RWPE2 (cell line): ENCODE results near the gene EIF2B2.
A peak's percentile ranks its signal among the peaks of the same experiment; 100 is the strongest.
"Not testable (repeated sequence)": the region's sequence is repeated elsewhere in the genome, so short reads cannot be mapped to it uniquely, and the experiment has no call there.

Experiments used
- ATAC-seq: fragments of 200-7000 bp; cut with Tn5 transposase; 3 replicates; pipeline ENCODE4 v1.9.1; 2021; ENCODE audit warnings: low read depth
- DNase-seq: peaks from one replicate; pipeline ENCODE4 v3.0.0-alpha.2; 2020; ENCODE audit warnings: low spot score
- H3K27ac ChIP-seq: fragments of 450-650 bp; 2 replicates; pipeline ENCODE4 v1.5.1; 2017; ENCODE audit warnings: mild to moderate bottlenecking; ENCODE audit not compliant: poor library complexity, severe bottlenecking
- H3K27me3 ChIP-seq: fragments of 250-450 bp; sonication (Bioruptor Pico); 2 replicates; pipeline ENCODE4 v1.5.1; 2021; ENCODE audit warnings: mild to moderate bottlenecking, moderate library complexity; ENCODE audit not compliant: insufficient read depth, poor library complexity, severe bottlenecking
- H3K36me3 ChIP-seq: fragments of 250-450 bp; sonication (Bioruptor Pico); 2 replicates; pipeline ENCODE4 v1.5.1; 2020; ENCODE audit warnings: low read depth, mild to moderate bottlenecking, moderate library complexity
- H3K4me1 ChIP-seq: fragments of 250-450 bp; sonication (Bioruptor Pico); 2 replicates; pipeline ENCODE4 v1.5.1; 2021; ENCODE audit warnings: mild to moderate bottlenecking, moderate library complexity; ENCODE audit not compliant: insufficient read depth, poor library complexity, severe bottlenecking
- H3K4me3 ChIP-seq: fragments of 250-450 bp; sonication (Bioruptor Pico); 2 replicates; pipeline ENCODE4 v1.5.1; 2021; ENCODE audit warnings: mild to moderate bottlenecking, moderate library complexity; ENCODE audit not compliant: severe bottlenecking
- H3K9me3 ChIP-seq: fragments of 250-450 bp; sonication (Bioruptor Pico); 2 replicates; pipeline ENCODE4 v1.5.1; 2021; ENCODE audit warnings: mild to moderate bottlenecking, moderate library complexity; ENCODE audit not compliant: severe bottlenecking
- TF ChIP-seq, protein P1 (sequence below): fragments of 450-650 bp; IDR thresholded peaks from one replicate; pipeline ENCODE4 v1.5.1; 2017; ENCODE audit warnings: mild to moderate bottlenecking, moderate library complexity; ENCODE audit not compliant: poor library complexity, severe bottlenecking

The EIF2B2 gene

DNA sequence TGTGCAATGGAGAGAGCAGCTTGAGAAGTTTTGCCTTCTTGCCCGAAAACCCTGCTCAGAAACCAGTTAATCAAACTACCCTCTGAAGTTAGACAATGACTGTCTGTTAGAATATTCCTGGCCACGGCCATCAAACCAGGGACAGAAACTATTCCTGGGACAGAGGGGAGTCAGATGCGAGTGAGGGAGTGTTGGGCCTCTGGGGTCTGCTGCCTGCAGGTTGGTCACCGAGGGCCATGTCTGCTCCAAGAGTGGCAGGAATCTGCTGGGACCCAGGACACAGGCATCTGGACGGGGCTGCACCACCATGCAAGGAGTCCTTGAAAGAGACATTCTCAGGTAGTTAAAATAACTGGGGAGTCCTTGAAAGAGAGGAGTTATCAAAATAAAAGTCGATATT is 16.9 kb upstream of the EIF2B2 start:
- ATAC-seq (no peak), DNase-seq (peak; percentile 60)
- no peaks in the 10 kb centered on the region for H3K9me3 ChIP-seq
- H3K4me1 ChIP-seq, result peaks cover 26% of the 10 kb centered on the region
- no peak overlapping the region for H3K4me3 ChIP-seq
- no peak overlapping the region for H3K27ac ChIP-seq
- no peaks in the 10 kb centered on the region for H3K36me3 ChIP-seq
- TF ChIP-seq, protein P1, sequence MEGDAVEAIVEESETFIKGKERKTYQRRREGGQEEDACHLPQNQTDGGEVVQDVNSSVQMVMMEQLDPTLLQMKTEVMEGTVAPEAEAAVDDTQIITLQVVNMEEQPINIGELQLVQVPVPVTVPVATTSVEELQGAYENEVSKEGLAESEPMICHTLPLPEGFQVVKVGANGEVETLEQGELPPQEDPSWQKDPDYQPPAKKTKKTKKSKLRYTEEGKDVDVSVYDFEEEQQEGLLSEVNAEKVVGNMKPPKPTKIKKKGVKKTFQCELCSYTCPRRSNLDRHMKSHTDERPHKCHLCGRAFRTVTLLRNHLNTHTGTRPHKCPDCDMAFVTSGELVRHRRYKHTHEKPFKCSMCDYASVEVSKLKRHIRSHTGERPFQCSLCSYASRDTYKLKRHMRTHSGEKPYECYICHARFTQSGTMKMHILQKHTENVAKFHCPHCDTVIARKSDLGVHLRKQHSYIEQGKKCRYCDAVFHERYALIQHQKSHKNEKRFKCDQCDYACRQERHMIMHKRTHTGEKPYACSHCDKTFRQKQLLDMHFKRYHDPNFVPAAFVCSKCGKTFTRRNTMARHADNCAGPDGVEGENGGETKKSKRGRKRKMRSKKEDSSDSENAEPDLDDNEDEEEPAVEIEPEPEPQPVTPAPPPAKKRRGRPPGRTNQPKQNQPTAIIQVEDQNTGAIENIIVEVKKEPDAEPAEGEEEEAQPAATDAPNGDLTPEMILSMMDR, result no peak
- no peaks in the 10 kb centered on the region for H3K27me3 ChIP-seq

DNA sequence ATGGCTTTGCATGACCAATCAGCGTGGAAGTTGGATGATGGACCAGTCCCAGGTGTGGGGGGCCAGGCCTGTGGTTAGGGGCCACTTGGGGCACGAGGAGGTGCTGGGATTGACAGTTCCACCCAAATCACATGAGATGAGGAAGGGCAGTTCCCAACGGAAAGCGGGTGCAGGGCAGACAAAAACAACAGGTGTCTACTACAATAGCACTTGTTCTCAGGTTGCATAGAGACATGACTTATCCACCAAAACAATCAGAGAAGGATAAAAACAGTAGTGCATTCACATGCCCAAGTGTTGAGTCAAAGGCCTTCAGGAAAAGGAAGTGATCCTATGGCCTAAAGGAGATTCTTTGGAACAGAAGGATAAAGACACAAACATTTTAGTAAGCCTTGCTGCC is 14.6 kb upstream of the EIF2B2 start:
- ATAC-seq, result peak; percentile 99
- Histone ChIP-seq H3K4me1 (peaks cover 21% of the 10 kb centered on the region), H3K9me3 (no peaks in the 10 kb centered on the region), H3K27me3 (no peaks in the 10 kb centered on the region), H3K4me3 (no peak overlapping the region), H3K27ac (peak overlapping the region; percentile 53), H3K36me3 (no peaks in the 10 kb centered on the region)
- peak; percentile 74 for DNase-seq
- TF ChIP-seq, protein P1, result no peak

DNA sequence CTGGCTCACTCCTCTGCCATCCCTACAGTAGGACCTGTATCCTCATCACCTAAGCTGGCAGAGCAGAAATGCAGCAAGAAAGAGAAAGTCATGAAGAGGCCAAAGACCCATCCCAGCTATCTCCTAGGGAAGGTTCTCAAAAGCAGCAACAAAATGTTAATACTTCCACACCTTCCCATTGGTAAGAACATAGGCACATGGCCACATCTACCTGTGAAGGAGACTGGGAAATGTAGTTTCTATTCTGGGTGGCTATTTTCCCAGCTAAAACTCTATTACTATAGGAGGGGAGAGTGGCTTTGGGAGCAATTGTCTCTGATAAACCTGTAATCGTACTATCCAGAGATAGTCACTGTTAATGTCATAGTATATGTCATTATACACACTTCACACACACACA is 13.7 kb upstream of the EIF2B2 start:
- DNase-seq (peak; percentile 18), ATAC-seq (no peak)
- Histone ChIP-seq H3K36me3 (no peaks in the 10 kb centered on the region), H3K27me3 (no peaks in the 10 kb centered on the region), H3K27ac (peak overlapping the region; percentile 53), H3K4me1 (peaks cover 18% of the 10 kb centered on the region), H3K4me3 (no peak overlapping the region), H3K9me3 (no peaks in the 10 kb centered on the region)
- TF ChIP-seq, protein P1, result no peak

DNA sequence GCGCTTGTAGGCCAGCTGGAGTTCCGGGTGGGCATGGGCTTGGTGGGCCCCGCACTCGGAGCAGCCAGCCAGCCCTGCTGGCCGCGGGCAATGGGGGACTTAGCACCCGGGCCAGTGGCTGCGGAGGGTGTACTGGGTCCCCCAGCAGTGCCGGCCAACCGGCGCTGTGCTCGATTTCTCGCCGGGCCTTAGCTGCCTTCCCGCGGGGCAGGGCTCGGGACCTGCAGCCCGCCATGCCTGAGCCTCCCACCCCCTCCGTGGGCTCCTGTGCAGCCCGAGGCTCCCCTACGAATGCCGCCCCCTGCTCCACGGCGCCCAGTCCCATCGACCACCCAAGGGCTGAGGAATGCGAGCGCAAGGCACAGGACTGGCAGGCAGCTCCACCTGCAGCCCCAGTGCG is 8.5 kb upstream of the EIF2B2 start:
- DNase-seq, ATAC-seq, H3K36me3 ChIP-seq, H3K4me3 ChIP-seq, H3K27me3 ChIP-seq, H3K27ac ChIP-seq, H3K4me1 ChIP-seq, H3K9me3 ChIP-seq: not testable (repeated sequence)

DNA sequence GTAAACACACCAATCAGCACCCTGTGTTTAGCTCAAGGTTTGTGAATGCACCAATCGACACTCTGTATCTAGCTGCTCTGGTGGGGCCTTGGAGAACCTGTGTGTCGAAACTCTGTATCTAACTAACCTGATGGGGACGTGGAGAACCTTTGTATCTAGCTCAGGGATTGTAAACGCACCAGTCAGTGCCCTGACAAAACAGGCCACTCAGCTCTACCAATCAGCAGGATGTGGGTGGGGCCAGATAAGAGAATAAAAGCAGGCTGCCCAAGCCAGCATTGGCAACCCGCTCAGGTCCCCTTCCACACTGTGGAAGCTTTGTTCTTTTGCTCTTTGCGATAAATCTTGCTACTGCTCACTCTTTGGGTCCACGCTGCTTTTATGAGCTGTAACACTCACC is 6.9 kb upstream of the EIF2B2 start:
- not testable (repeated sequence) for ATAC-seq, H3K27ac ChIP-seq, H3K4me3 ChIP-seq, H3K27me3 ChIP-seq, H3K4me1 ChIP-seq, DNase-seq, H3K9me3 ChIP-seq, H3K36me3 ChIP-seq

DNA sequence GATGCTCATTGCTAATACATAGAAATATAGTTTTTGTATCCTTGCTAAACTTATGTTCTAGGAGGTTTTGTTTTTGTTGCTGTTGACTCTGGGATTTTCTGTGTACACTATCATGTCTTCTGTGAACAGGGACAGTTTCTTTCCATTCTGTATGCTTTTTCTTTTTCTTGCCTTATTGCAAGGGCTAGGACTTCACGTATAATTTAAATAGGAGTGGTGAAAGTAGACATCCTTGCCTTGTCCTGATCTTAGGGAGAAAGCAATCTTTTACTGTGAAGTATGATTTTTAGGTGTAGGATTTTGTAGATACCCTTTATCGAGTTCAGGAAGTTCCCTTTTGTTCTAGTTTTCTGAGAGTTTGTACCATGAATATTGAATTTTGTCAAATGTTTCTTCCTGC is 1.5 kb upstream of the EIF2B2 start:
- TF ChIP-seq, protein P1, result no peak
- H3K9me3 ChIP-seq, result no peaks in the 10 kb centered on the region
- no peak for DNase-seq
- H3K36me3 ChIP-seq, result peaks cover 24% of the 10 kb centered on the region
- no peak overlapping the region for H3K27ac ChIP-seq
- no peak for ATAC-seq
- H3K27me3 ChIP-seq, result no peaks in the 10 kb centered on the region
- peaks cover 23% of the 10 kb centered on the region for H3K4me1 ChIP-seq
- H3K4me3 ChIP-seq, result no peak overlapping the region
